GM18951 (cell line): ENCODE measurements around the gene TEAD2.
"Not testable (repeated sequence)": the region's sequence is repeated elsewhere in the genome, so short reads cannot be mapped to it uniquely, and the experiment has no call there.

ENCODE experiments used
- POLR2A ChIP-seq: IDR thresholded peaks from 4 replicates; pipeline ENCODE4 v1.6.1; 2011; ENCODE audit warnings: mild to moderate bottlenecking; ENCODE audit not compliant: insufficient read length, insufficient read depth; ENCODE audit errors: extremely low read depth
- in situ Hi-C: fragments of 300-500 bp; cut with MboI; formaldehyde crosslinking; loops from one replicate; pipeline ENCODE4 v1.12.0; 2022; ENCODE audit warnings: low sequenced_read_pairs, mixed read lengths, inconsistent platforms; ENCODE audit not compliant: unreplicated experiment

Gene TEAD2

DNA sequence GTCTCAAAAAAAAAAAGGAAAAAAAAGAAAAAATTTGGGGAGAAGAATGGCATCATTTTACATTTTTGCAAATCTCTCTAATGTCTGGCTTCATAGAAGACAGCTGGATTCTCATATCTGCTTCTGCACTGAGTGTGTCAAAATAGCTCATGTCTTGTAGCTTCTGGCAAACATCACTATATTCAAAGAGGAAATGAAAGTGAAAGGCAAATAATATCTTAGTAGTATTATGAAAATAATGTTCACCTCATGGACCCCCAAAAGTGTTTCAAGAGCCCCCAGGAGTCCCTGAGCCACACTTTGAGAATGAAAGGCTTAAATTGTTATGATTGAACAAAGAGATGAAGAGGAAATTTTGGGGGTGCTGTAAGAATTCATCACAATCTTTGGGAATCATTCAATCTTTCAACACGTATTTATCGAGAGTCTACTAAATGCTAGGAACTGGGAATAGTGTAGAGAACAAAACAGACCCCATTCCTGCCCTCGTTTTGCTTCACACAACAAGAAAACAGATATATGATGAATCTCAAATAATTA, 36.0 kb downstream of the TEAD2 start:
- in situ Hi-C loops: no loop called here

DNA sequence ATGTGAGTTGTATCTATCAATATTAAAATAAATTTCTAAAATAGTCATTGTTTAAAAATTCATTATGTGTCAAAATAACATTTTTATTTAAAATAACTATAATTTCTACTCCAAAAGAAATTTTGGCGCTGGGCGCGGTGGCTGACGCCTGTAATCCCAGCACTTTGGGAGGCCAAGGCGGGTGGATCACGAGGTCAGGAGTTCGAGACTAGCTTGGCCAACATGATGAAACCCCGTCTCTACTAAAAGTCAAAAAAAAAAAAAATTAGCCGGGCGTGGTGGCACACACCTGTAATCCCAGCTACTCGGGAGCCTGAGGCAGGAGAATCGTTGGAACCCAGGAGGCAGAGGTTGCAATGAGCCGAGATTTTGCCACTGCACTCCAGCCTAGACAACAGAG, 36.5 kb downstream of the TEAD2 start:
- in situ Hi-C loops: not testable (repeated sequence)

More for the DNA sequence above, 36.0 kb downstream of the TEAD2 start:
- TF ChIP-seq POLR2A: no peak

DNA sequence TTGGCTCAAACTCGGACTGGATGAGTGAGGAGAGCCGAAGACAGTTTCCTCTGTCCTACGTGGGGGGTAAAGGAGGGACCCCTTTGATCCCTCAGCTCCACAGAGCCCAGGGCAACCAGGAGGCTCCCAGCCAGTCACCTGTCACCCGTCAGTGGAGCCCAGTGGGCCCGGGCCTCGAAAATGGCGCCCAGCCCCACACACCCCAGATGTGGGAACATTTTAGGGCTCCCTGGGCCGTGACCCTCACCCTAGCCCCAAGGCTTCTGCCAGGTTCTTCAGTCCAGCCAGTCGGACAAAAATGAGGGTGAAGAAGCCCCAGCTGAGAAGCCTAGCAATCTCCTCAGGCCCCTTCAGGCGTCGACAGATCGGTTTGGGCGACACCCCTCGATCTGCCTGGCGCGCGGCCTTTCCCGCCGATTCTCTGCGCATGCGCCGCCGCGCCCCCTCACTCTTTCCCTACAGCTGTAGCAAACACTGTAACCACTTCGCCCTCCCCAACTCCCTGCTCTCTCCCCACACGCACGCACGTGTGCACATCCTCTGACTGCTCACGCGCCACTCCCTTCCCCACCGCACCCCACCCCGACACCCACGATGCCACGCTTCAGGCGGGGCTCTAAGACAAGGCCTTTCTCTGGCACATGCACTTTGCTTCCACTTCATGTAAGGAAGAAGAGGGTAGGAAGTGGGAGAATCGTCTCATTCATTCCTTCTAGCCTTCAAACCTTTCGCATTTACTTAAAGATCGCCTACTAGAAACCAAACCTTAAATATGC, 37.2 kb downstream of the TEAD2 start, which contains the start of gene SLC6A16:
SLC6A16 (minus strand) TSS at position 391 of the 776 bp plus-strand sequence. CDS start 13,844 bp downstream, outside the sequence.
- TF ChIP-seq POLR2A: no peak
- in situ Hi-C loops: no loop called here

DNA sequence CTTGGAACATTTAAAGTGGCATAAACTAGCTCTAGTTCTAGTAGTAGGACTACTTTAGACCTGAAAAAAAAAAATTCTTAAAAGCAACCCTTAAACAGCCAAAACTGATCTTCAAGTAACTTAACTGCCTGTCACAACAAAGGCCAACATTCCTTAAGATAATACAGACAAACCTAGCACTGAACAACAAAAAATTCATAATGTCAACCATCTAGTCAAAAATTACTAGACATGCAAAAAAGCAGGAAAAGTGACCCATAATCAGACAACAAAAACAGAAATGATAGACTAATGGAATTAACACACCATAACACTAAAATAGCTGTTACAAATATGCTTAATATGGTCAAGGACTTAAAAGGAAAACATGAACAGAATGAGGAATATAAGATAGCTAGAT, 43.9 kb downstream of the TEAD2 start:
- in situ Hi-C loops: no loop called here
- no peak for TF ChIP-seq POLR2A

DNA sequence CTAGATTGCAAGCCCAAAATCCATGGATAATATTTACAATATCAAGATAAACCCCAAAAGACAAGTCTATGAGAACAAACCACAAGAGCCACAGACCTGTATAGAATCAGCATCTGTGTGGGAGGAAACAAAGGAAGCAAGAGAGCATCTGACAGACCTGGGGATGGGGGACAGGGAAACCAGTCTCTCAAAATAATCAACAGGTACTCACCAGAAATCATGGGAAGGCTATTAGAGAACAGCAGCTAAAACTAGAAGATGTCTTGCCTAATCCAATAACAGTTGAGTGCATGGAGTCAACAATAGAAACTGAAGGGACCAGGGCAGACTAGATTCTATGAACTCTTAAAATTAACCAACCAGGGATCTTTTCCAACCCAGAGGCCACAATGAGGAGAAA, 45.9 kb downstream of the TEAD2 start:
- in situ Hi-C loops: no loop called here
- TF ChIP-seq POLR2A: no peak

DNA sequence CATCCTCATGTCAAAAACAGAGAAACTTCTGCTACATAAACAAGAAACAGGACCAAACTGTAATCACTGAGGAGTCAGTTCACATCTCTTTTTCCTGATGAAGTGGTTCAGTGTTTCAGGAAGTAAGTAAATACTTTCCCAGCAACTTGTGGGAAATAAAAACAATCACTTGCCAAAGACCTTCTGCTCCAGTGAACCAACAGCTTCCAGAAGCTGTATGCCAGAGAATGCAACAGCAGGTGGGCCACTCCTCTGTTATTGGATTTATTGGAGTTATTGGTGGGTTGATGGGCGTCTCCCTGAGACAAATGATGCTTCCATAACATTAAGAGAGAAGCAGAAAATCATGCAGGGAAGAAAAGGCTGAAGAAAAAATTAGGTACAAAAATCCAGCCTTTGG, 47.1 kb downstream of the TEAD2 start:
- TF ChIP-seq POLR2A: no peak
- in situ Hi-C loops: no loop called here

DNA sequence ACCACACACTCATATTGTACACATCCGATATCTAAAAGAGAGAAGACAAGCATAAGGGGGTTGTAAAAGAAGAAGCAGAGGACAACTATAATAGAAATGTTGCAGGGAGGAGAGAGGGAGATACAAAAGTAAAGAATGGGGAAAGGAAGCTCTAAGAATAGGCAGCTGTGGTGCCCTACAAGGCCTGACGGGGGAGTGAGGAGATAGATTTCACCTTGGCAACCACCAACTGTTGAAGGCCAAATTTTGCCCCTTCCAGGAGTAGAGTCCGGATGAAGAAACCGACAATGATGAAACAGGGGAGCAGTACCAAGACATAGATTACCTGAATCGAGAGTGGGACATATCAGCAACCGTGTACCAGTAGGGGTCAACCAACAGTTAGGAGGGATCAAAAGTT, 53.1 kb downstream of the TEAD2 start:
- TF ChIP-seq POLR2A: no peak
- in situ Hi-C loops: no loop called here

DNA sequence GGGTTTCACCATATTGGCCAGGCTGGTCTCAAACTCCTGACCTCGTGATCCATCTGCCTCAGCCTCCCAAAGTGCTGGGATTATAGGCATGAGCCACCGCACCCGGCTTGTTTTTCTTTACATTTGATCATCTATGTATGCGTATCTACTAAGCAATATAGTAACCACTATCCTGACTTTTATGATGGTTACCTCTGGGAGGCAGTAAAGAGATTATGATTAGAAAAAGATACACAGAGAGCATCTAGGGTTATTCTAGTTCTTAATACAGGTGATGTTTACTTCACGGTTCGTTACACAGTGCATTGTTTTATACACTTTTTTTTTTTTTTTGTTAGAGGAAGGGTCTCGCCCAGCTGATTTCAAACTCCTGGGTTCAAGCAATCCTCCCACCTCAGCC, 55.5 kb downstream of the TEAD2 start:
- in situ Hi-C loops: not testable (repeated sequence)

DNA sequence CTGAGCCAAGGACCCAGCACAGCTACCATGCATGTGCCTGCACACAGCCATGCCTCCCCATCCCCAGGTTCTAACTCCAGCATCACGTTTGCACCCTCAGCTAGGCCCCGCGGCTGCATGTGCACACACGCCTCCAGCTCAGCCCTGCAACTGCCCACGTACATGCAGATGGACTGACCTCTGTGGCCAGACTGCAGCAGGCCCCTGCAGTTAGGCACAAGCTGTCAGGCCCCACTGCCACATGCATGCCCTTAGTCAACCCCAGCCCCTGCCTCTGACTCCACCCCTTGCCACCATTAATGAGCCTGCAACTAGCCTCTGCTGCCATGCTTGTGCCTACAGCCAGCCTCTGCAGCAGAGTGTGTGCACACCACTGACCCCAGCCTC, 60.4 kb downstream of the TEAD2 start:
- in situ Hi-C loops: no loop called here
- TF ChIP-seq POLR2A: no peak

DNA sequence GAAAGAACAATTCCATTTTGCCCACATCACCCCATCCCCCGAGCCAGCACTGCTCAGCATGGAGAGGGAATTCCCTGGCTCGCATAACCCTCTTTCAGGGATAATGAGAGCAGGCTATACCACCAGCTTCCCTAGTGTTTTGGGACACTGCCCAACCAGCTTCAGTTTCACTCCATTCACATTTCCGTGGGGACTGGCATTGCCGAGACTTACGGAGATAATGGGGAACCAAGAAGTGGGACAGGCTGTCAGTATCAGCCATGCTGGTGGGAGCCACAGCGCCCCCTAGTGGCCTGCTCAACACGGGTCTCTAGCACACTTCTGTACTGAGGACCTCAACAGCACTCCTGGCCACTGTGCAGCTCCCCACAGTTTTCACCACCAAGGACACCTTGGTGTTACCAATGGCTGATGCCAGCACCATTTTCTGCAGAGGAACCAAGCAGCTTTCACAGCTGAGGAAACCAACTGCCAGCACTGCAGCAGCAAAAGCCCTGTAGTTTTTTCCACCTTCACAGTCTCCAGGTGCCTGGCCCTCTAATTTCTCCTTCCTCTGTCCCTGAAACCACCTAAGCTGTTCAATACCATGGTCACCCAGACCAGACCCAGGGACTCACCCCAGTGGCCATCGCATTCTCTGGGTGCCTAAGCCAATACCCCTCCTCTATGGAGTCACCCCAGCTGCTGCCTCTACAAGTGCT, 60.9 kb downstream of the TEAD2 start:
- in situ Hi-C loops: no loop called here
- no peak for TF ChIP-seq POLR2A

DNA sequence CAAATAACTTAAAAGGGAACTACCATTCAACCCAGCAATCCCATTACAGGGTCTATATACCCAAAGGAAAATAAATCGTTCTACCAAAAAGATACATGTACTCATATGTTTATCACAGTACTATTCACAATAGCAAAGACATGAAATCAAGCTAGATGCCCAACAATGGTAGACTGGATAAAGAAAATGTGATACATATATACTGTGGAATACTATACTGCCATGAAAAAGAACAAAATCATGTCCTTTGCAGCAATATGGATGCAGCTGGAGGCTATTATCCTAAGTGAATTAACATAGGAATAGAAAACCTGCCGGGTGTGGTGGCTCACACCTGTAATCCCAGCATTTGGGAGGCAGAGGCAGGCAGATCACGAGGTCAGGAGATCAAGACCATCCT, 63.6 kb downstream of the TEAD2 start:
- in situ Hi-C loops: not testable (repeated sequence)

DNA sequence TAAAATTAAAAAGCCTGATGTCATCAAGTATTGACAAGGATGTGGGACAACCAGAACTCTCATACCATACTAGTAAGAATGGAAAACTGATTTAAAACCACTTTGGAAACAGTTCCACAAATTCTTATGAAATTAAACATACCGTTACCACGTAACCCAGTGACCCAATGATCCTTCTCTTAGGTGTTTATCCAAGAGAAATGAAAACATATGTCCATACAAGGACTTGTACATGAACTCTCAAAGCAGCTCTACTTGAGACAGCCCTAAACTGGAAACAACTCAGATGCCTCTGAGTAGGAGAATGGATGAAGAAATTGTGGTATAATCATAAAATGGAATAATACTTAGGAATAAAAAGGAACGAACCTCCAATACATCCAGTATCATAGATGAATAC, 64.8 kb downstream of the TEAD2 start:
- in situ Hi-C loops: no loop called here
- no peak for TF ChIP-seq POLR2A

DNA sequence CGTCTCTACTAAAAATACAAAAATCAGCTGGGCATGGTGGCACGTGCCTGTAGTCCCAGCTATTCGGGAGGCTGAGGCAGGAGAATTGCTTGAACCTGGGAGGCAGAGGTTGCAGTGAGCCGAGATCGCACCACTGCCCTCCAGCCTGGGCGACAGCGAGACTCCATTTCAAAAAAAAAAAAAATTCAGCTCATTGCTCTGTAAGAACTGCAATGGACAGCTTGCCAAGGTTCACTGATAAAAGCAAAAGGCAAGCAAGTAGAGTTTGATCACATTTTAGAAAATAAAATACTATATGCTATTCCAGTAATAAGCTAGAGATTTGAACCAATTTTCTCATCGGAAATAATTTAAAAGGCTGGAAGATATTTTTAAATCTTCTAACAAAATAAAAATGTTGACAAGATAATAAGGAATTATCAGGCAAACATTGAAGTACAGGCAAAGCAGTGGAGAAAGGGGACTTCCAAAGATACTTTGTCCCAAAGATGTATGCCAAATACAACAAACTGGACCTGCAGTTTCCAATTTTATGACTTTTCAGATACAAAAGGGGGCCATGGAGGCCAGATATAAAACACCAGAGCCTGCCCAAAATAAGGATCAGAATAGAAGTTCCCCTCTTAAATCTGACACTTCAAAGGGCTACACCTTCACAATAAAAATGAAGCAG, 66.9 kb downstream of the TEAD2 start:
- in situ Hi-C loops: no loop called here
- TF ChIP-seq POLR2A: no peak

DNA sequence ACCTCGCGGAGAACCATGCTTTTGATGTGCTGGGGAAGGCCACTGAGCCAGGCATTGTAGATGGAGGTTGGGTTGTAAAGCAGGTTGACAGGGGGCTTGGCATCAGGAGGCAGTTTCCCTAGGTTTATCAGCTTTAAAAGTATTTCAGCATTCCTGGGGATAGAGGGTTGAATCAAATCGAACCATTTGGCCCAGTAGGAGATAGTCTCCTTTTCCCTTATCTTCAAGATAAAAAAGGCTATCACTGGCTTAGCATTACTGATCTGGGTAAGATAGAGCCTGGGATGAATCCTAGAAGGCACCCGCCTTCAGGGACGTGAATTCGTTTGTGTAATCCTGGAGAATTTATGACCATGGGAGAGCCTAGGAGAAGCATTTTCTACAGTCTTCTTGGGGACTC, 67.8 kb downstream of the TEAD2 start:
- in situ Hi-C loops: no loop called here
- no peak for TF ChIP-seq POLR2A
